ENCODE results near the gene ZNF385D.

Gene ZNF385D

DNA sequence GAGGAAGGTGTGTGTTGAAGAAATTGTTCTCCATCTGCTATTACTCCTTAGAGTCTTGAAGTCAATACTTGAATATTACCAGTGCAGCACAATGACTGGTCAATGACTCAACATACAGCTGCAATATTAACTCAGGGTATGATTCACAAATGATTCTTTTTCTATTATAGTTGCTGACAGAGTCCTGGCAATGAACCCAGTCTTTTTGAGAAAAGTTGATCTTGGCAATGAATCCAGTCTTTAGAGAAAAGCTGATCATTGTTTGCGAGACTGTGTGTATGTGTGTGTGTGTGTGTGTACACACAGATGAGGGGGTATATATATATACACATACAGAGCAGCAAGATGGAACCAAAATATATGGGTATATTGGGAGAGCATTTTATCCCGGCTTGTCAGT lies 315.1 kb downstream of the ZNF385D start:
- Mint-ChIP-seq H3K27me3 (no peaks in the 10 kb centered on the region), H3K9me3 (peaks cover 7% of the 10 kb centered on the region), H3K4me1 (ENCODE audit: low read depth) (no peaks in the 10 kb centered on the region), H3K4me3 (no peak overlapping the region), H3K36me3 (ENCODE audit: low read depth) (no peaks in the 10 kb centered on the region), H3K27ac (no peak overlapping the region)
- intact Hi-C loops (cut with micrococcal nuclease): no loop called here

DNA sequence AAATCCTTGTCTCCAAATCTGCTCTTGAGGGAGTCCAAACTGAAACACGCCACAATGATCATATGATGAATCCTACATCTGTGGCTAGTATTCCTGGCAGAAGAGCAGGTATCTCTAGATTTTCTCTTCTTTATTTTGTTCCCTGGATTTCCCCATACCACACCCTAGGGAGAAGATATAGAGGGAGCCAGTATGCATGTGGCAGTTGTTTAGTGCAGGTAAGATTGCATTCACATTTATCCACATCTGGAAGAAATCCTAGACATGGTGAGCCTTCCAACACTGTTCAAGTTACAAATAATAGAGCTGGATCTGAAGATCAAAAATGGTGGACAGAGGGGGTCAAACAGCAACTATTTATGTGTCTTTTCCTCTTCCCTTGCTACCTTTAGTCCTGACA lies 316.7 kb downstream of the ZNF385D start:
- peaks cover 7% of the 10 kb centered on the region for H3K9me3 Mint-ChIP-seq
- H3K36me3 Mint-ChIP-seq (ENCODE audit: low read depth): no peaks in the 10 kb centered on the region
- intact Hi-C loops (cut with micrococcal nuclease): no loop called here
- H3K4me1 Mint-ChIP-seq (ENCODE audit: low read depth): no peaks in the 10 kb centered on the region
- no peaks in the 10 kb centered on the region for H3K27me3 Mint-ChIP-seq
- no peak overlapping the region for H3K4me3 Mint-ChIP-seq
- H3K27ac Mint-ChIP-seq: no peak overlapping the region

DNA sequence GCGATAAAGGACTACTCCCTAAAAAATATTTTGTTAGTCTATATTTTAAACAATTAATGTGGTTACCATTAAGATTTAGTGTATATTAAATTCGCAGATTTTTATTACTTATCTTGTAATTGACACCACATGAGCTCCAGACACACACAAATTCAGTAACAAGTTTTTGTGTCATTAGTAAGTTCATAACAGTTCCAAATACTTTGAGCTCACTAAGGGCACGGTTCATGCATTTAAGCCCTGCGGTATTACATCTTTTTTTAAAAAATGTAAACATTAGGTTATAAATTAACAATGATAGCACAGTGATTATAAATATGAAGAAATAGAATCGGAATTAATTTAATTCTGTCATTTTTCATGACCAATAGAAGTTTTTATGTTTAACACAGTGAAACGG lies 317.3 kb downstream of the ZNF385D start:
- Mint-ChIP-seq H3K9me3 (peaks cover 7% of the 10 kb centered on the region), H3K36me3 (ENCODE audit: low read depth) (no peaks in the 10 kb centered on the region), H3K27ac (no peak overlapping the region), H3K4me3 (no peak overlapping the region), H3K27me3 (no peaks in the 10 kb centered on the region), H3K4me1 (ENCODE audit: low read depth) (no peaks in the 10 kb centered on the region)
- intact Hi-C loops (cut with micrococcal nuclease): no loop called here

DNA sequence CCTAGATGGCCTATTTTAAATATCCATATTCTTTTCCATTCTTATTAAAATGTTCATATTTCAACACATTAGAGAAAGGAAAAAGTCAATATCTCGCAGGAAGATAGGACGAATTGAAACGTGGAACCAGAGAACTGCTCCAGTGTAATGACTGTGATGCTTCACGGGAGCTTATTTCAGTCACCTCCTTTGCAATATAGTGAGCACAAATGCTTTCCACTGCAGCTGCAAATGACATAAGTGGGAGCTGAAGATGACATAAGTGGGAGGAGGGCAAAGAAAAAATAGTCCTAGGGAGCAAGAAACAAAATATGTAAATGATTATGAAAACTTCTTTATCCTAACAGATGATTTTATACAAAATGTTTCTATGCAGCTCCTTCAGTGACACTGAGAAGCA lies 324.1 kb downstream of the ZNF385D start:
- Mint-ChIP-seq H3K27ac (no peak overlapping the region), H3K36me3 (ENCODE audit: low read depth) (no peaks in the 10 kb centered on the region), H3K4me1 (ENCODE audit: low read depth) (no peaks in the 10 kb centered on the region), H3K9me3 (no peaks in the 10 kb centered on the region), H3K4me3 (no peak overlapping the region), H3K27me3 (no peaks in the 10 kb centered on the region)
- intact Hi-C loops (cut with micrococcal nuclease): no loop called here

DNA sequence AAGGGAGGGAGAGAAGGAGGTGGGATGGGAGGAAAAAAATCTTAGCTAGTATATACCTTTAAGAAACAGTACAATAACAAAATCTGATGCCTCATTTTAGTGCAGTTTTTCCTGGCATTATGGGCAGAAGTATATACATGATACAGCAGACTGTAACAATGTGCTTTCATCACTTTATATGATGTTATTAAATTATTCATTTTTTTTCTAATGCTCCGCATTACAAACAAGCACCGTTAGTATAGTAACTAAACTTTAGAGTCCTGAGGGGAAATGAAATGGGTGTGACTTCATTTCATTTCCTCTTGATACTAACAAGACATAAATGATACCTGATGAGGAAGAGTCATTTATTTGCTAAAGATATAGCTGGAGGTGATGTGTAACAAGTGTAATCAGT lies 325.3 kb downstream of the ZNF385D start:
- intact Hi-C loops (cut with micrococcal nuclease): no loop called here

DNA sequence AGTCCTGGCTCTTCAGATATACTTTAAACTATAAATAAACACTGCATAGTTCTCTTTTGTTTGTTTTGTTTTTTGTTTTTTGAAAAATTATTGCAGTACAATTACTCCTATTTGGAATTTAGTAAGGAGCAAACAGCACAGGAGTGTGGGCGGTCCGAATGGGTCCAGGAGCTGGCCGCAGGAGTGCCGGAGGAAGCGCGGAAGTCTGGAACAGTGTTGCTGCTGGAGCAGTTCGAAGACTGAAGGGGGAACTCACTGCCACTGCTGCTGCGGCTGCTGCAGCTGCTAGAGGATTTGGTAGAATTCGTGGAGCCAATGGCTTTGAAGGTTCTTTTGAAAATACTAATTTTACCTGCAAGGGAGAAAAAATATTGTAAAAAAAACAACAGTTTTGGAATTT lies 329.9 kb downstream of the ZNF385D start:
- H3K4me1 Mint-ChIP-seq (ENCODE audit: low read depth): no peaks in the 10 kb centered on the region
- no peak overlapping the region for H3K27ac Mint-ChIP-seq

More for the DNA sequence above, 325.3 kb downstream of the ZNF385D start:
- H3K4me1 Mint-ChIP-seq (ENCODE audit: low read depth): no peaks in the 10 kb centered on the region
- no peak overlapping the region for H3K27ac Mint-ChIP-seq
- no peaks in the 10 kb centered on the region for H3K27me3 Mint-ChIP-seq
- H3K4me3 Mint-ChIP-seq: no peak overlapping the region
- no peaks in the 10 kb centered on the region for H3K9me3 Mint-ChIP-seq
- no peaks in the 10 kb centered on the region for H3K36me3 Mint-ChIP-seq (ENCODE audit: low read depth)

DNA sequence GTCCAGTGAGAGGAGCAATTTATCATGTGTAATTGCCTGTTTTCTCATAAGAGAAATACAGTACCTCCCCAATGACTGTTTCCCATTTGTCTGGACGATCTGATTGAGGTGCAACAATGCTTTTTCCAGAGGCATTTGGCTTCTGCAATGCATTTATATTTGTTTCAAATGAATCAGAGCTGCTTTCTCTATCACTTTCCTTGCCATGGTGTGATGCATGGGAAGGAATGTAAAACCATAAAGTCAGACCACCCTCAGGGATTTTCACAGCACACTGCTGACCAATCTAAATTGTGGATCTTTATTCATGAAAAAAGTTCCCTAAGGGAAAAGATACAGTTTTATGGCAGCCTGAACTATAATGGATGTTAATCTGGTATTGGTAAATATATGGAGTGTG lies 333.0 kb downstream of the ZNF385D start:
- intact Hi-C loops (cut with micrococcal nuclease): no loop called here
- no peaks in the 10 kb centered on the region for H3K27me3 Mint-ChIP-seq
- no peaks in the 10 kb centered on the region for H3K9me3 Mint-ChIP-seq
- H3K36me3 Mint-ChIP-seq (ENCODE audit: low read depth): no peaks in the 10 kb centered on the region
- H3K4me1 Mint-ChIP-seq (ENCODE audit: low read depth): no peaks in the 10 kb centered on the region
- H3K4me3 Mint-ChIP-seq: no peak overlapping the region
- no peak overlapping the region for H3K27ac Mint-ChIP-seq

More for the DNA sequence above, 329.9 kb downstream of the ZNF385D start:
- intact Hi-C loops (cut with micrococcal nuclease): no loop called here
- Mint-ChIP-seq H3K27me3 (no peaks in the 10 kb centered on the region), H3K9me3 (no peaks in the 10 kb centered on the region), H3K4me3 (no peak overlapping the region), H3K36me3 (ENCODE audit: low read depth) (no peaks in the 10 kb centered on the region)

DNA sequence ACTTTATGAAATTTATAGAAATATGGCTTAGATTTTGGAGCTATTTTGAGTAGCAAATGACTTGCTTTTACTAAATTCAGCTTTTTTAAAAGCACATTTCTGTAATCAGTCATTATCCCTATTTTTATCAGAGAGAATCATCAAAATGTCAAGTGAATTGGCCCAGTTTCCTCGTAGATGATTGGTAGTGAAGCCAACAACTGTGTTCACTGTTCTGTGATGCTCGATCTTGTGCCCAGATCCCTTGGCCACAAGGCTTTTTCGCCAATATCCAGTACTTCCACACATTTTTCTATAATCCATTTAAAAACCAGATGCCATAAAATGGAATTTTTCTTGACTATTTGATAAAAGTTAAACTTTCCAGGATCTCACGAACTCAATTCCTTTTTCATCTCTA lies 336.5 kb downstream of the ZNF385D start:
- intact Hi-C loops (cut with micrococcal nuclease): no loop called here
- H3K27me3 Mint-ChIP-seq: no peaks in the 10 kb centered on the region
- H3K4me3 Mint-ChIP-seq: no peak overlapping the region
- no peaks in the 10 kb centered on the region for H3K9me3 Mint-ChIP-seq
- H3K27ac Mint-ChIP-seq: no peak overlapping the region
- H3K4me1 Mint-ChIP-seq (ENCODE audit: low read depth): no peaks in the 10 kb centered on the region
- no peaks in the 10 kb centered on the region for H3K36me3 Mint-ChIP-seq (ENCODE audit: low read depth)

DNA sequence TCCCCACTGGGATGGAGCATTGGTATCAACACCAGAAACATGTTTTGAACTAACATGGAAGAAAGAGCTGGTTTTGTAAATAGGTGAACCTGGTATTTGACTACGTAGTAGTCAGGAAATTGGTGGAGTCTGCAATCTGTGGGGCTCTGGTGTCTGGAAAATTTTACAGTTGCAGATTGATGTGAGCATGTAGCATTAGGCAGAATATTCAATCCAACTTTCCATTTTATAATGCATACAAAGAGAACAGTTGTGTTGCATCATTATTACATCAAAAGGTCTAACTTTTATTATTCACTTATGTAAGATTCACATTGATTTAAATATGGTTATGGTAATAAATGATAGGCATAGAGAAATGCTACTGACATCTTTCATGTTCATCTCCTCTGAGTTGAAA lies 340.0 kb downstream of the ZNF385D start:
- no peak overlapping the region for H3K4me3 Mint-ChIP-seq
- H3K4me1 Mint-ChIP-seq (ENCODE audit: low read depth): no peaks in the 10 kb centered on the region
- H3K9me3 Mint-ChIP-seq: peaks cover 6% of the 10 kb centered on the region
- H3K27me3 Mint-ChIP-seq: no peaks in the 10 kb centered on the region
- H3K36me3 Mint-ChIP-seq (ENCODE audit: low read depth): no peaks in the 10 kb centered on the region
- intact Hi-C loops (cut with micrococcal nuclease): no loop called here
- H3K27ac Mint-ChIP-seq: no peak overlapping the region

DNA sequence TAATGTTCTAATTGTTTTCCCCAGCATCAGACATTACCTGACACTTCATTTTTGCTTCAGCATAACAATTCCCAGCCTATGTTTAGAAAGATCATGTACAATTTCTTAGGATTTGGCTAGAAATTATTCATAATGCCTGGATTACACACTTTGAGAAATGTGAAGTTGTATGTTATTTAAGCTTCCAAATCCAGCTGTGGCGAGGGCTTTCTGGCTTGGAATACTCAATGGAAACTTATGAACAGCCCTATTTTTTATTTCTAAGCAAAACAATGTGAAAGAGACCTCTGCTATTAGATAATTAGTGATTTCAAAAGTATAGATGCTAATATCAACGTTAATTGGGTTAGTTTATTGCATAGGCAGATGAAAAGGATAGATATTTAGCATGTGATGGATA lies 341.6 kb downstream of the ZNF385D start:
- Mint-ChIP-seq H3K27me3 (no peaks in the 10 kb centered on the region), H3K4me1 (ENCODE audit: low read depth) (no peaks in the 10 kb centered on the region), H3K27ac (no peak overlapping the region), H3K9me3 (peaks cover 22% of the 10 kb centered on the region), H3K4me3 (no peak overlapping the region), H3K36me3 (ENCODE audit: low read depth) (no peaks in the 10 kb centered on the region)
- intact Hi-C loops (cut with micrococcal nuclease): no loop called here

DNA sequence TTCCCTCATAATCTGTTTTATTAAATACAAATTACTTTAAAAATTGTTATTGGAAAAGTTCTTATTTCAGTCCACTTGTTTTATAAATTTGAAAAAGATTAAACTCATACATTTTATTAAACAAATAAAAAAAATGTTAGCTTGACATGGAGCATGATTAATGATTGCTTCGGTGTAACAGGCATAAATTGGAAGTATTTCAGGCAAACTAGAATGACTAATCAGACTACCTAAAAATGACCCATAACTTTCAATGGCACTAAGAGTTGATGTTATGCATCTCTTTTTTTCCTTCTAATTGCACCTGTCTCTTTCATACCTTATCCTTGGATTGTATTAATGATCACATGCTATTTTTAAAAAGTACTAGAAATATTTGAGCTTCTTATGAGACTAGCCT lies 343.3 kb downstream of the ZNF385D start:
- peaks cover 31% of the 10 kb centered on the region for H3K9me3 Mint-ChIP-seq
- no peaks in the 10 kb centered on the region for H3K27me3 Mint-ChIP-seq
- H3K4me1 Mint-ChIP-seq (ENCODE audit: low read depth): no peaks in the 10 kb centered on the region
- H3K36me3 Mint-ChIP-seq (ENCODE audit: low read depth): no peaks in the 10 kb centered on the region
- no peak overlapping the region for H3K27ac Mint-ChIP-seq
- no peak overlapping the region for H3K4me3 Mint-ChIP-seq
- intact Hi-C loops (cut with micrococcal nuclease): no loop called here

DNA sequence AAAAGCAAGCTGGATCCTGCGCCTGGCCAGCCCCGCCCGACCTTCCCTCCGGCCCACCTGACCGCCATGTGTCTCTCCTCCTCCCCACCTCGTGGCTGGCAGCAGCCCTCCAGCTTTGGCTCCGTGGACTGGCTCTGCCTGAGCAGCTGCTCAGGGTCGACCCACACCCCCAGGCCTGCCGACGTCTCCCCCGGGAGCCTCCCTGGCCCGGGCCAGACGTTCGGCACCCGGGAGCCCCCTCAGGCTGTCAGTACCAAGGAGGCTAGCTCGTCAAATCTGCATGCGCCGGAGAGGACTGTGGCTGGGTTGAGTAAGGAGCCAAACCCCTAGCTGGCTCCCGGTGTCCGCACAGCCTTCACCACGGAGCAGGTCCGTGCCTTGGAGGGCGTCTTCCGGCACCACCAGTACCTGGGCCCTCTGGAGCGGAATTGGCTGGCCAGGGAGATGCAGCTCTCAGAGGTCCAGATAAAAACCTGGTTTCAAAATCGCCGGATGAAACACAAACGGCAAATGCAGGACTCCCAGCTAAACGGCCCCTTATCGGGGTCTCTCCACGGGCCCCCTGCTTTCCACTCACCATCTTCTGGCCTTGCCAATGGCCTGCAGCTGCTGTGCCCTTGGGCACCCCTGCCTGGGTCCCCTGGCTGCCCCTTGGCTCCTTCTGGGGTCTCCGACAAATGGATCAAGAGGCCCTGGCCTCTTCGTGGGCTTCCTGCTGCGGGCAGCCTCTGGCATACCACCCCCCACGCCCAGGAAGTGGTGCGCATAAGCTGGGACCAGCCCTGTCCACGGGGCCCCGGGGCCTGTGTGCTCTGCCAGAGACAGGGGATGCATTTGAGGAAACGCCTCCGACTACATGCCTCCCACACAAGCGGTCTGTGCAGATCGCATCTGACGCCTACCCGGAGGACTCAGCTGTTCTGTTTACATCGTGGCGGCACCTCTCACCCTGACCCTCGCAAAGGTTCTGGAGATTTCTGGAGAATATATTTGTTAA lies 345.0 kb downstream of the ZNF385D start:
- no peaks in the 10 kb centered on the region for H3K27me3 Mint-ChIP-seq
- H3K9me3 Mint-ChIP-seq: peaks cover 31% of the 10 kb centered on the region
- intact Hi-C loops (cut with micrococcal nuclease): no loop called here
- no peak overlapping the region for H3K4me3 Mint-ChIP-seq
- H3K27ac Mint-ChIP-seq: no peak overlapping the region
- H3K36me3 Mint-ChIP-seq (ENCODE audit: low read depth): no peaks in the 10 kb centered on the region
- no peaks in the 10 kb centered on the region for H3K4me1 Mint-ChIP-seq (ENCODE audit: low read depth)

DNA sequence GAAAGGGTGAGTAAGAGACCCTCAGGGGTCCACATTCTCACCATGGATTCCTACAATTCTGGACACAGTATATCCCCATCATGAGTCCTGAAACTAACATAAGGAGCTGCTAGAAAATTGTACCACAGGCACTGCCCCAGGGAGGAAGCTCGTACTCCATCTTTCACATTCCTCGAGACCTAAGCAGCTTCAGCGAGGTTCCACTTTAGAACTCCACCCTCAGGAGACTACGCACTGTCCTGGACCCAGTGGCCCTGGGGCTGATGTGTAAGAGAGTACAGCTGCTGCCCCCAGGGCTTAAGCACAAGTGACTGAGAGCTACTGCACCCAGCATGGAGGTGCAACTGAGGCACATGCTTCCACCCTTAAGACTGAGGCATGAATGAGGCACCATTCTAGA lies 352.5 kb downstream of the ZNF385D start:
- Mint-ChIP-seq H3K4me3 (no peak overlapping the region), H3K4me1 (ENCODE audit: low read depth) (no peaks in the 10 kb centered on the region), H3K27ac (no peak overlapping the region), H3K9me3 (peaks cover 38% of the 10 kb centered on the region), H3K36me3 (ENCODE audit: low read depth) (no peaks in the 10 kb centered on the region), H3K27me3 (no peaks in the 10 kb centered on the region)
- intact Hi-C loops (cut with micrococcal nuclease): no loop called here

DNA sequence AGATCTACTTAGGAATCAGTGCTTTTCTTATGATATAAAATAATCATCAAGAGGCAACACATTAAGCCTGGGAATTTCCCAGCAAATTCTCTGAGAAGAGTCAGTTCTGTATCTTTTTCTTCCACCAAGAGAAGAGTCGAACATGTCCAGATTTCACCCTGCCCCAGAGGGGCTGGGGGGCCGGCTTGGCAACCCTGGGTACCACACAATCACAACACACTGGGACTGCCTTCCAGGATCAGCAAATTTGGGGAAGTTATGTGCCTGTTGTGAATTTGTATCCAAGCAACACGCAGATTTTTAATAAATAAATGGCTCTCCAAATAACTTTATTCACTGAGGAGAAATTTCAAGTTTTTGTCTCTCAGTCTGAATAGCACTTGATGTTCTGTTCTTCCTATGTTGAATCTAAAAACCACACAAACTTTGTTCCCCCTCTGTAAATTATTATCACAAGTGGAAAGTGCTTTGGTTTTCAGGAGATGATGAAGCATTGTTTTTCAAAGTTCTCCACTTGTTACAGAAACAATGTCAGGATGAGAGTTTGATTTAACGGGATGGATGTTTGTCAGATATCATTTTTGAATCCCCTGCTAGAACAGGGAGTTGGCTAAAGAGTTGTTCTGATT lies 357.2 kb downstream of the ZNF385D start:
- H3K9me3 Mint-ChIP-seq: peaks cover 21% of the 10 kb centered on the region
- no peak overlapping the region for H3K27ac Mint-ChIP-seq
- intact Hi-C loops (cut with micrococcal nuclease): no loop called here
- H3K4me3 Mint-ChIP-seq: no peak overlapping the region
- no peaks in the 10 kb centered on the region for H3K27me3 Mint-ChIP-seq
- H3K4me1 Mint-ChIP-seq (ENCODE audit: low read depth): no peaks in the 10 kb centered on the region
- no peaks in the 10 kb centered on the region for H3K36me3 Mint-ChIP-seq (ENCODE audit: low read depth)

Measured in dendritic cell treated with granulocyte-macrophage colony-stimulating factor and Interleukin-4, amounts not matched to agents 40 ng/mL and 50 ng/mL, for 4 days (primary cell).